Measurements from ENCODE around the gene GPR108.

GRCh38 chr19:6767081-6767356 lies 29.6 kb upstream of the GPR108 start:
- no peak for TF ChIP-seq NFRKB (IDR thresholded peaks at IDR 0.05)
- no peak for TF ChIP-seq FOXM1 (IDR thresholded peaks at IDR 0.05; ENCODE audit: borderline replicate concordance)
